Brain microvascular endothelial cell (primary cell): ENCODE results near the gene EXD2.
"Not testable (repeated sequence)": the region's sequence is repeated elsewhere in the genome, so short reads cannot be mapped to it uniquely, and the experiment has no call there.

Source experiments
- DNase-seq: peaks from one replicate; pipeline ENCODE4 v3.0.0-alpha.2; 2020
- H3K27ac ChIP-seq: fragments of 250-450 bp; sonication (Bioruptor Pico); 2 replicates; pipeline ENCODE4 v1.5.1; 2020; ENCODE audit warnings: mild to moderate bottlenecking, moderate library complexity
- H3K27me3 ChIP-seq: fragments of 250-450 bp; sonication (Bioruptor Pico); replicated peaks from 2 replicates; pipeline ENCODE4 v1.5.1; 2020; ENCODE audit warnings: mild to moderate bottlenecking
- H3K36me3 ChIP-seq: fragments of 250-450 bp; sonication (Bioruptor Pico); replicated peaks from 2 replicates; pipeline ENCODE4 v1.5.1; 2020; ENCODE audit warnings: mild to moderate bottlenecking
- H3K4me3 ChIP-seq: 2 replicates; pipeline ENCODE4 v1.5.1; 2011; ENCODE audit warnings: low read depth, mild to moderate bottlenecking, control low read depth, low read length, moderate library complexity
- CTCF ChIP-seq: IDR thresholded peaks from 2 replicates; pipeline ENCODE4 v1.5.1; 2011; ENCODE audit warnings: low read depth, mild to moderate bottlenecking, moderate library complexity, low read length, control low read depth, inconsistent platforms; ENCODE audit errors: missing control alignments
- in situ Hi-C: cut with HindIII; loops from 2 replicates; pipeline ENCODE4 v1.10.0; 2017; ENCODE audit warnings: low sequenced_read_pairs, low pct_ligation_motif_present

The EXD2 gene

GRCh38 chr14:69270097-69270496 lies 78.8 kb downstream of the EXD2 start:
- Histone ChIP-seq H3K4me3 (no peak overlapping the region), H3K27ac (no peak overlapping the region), H3K36me3 (no peaks in the 10 kb centered on the region), H3K27me3 (no peaks in the 10 kb centered on the region)
- no peak for DNase-seq
- no peak for TF ChIP-seq CTCF
- in situ Hi-C loops: no loop called here

DNA sequence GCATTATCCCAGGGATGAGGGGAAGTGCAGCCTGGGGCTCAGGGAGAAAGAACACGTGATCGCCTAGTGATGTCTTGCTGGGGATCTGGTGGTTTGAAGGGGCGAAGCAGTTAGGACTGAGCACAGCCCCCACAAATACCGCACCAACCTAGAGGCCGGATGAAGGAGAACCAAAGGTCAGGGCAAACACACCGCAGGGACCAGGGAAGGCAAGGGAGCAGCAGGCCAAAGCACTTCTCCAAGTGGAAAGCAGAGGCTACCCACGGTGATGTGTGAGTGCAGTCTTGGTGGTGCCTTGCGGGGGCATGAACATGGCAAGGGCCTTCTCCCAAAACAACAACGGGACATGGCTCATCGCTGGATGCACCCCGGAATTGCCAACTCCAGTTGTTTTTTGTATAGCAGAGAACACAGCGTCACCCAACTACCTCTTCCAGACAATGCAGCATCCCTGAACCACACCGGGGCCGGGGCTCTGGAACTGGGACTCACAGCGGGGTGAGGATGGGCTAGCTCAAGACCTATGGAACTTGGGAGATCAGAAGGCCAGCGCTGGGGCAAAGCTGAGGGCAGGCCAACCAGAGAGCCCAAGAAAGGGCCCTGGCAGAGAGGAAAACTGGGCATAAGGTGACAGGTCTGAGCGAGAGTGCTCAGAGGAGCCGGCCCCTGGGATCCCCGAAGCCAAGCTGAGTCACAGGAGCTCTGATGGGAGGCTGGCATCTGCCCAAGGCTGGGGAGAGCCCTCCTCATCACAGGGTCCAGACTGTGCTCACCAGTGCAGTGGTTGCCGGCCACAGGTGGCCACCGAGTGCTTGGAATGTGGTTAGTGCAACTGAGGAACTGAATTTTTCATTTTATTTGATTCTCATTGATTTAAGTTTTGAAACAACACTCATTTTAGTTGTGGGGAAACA lies 79.8 kb downstream of the EXD2 start:
- no peak for TF ChIP-seq CTCF
- Histone ChIP-seq H3K27ac (no peak overlapping the region), H3K36me3 (no peaks in the 10 kb centered on the region), H3K27me3 (no peaks in the 10 kb centered on the region), H3K4me3 (no peak overlapping the region)
- DNase-seq: peak; percentile 15
- in situ Hi-C loops: no loop called here

DNA sequence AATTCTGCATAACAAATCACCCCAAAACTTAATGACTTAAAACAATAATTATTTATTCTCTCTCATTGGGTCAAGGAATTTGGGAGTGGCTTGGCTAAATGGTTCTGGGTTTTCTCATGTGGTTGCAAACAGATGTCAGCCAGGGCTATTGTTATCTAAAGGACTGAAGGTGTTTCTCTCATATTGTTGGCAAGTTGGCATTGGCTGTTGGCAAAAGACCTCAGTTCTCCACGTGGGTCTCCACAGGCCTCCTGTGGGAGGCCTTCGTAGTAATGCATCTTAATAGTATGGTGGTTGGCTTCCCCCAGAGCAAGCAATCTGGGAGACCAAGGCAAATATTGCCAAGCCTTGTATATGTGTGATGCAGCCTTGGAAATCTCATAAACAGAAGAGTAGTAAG lies 83.0 kb downstream of the EXD2 start:
- Histone ChIP-seq H3K4me3 (no peak overlapping the region), H3K27ac (no peak overlapping the region), H3K36me3 (no peaks in the 10 kb centered on the region), H3K27me3 (no peaks in the 10 kb centered on the region)
- in situ Hi-C loops: no loop called here
- TF ChIP-seq CTCF: no peak
- no peak for DNase-seq

GRCh38 chr14:69275331-69275730 lies 84.0 kb downstream of the EXD2 start:
- Histone ChIP-seq H3K27ac (no peak overlapping the region), H3K36me3 (no peaks in the 10 kb centered on the region), H3K4me3 (no peak overlapping the region), H3K27me3 (no peaks in the 10 kb centered on the region)
- no peak for TF ChIP-seq CTCF
- in situ Hi-C loops: no loop called here
- DNase-seq: no peak

GRCh38 chr14:69277356-69277755 lies 86.1 kb downstream of the EXD2 start:
- H3K36me3 ChIP-seq, H3K27me3 ChIP-seq, H3K27ac ChIP-seq, H3K4me3 ChIP-seq, DNase-seq, in situ Hi-C loops: not testable (repeated sequence)

- DNase-seq: no peak
- no peak for TF ChIP-seq CTCF
- no peaks in the 10 kb centered on the region for H3K27me3 ChIP-seq
- no peak overlapping the region for H3K27ac ChIP-seq
- H3K36me3 ChIP-seq: no peaks in the 10 kb centered on the region
- in situ Hi-C loops: no loop called here
- H3K4me3 ChIP-seq: no peak overlapping the region
These were observed 89.5 kb downstream of the EXD2 start for GRCh38 chr14:69280746-69281291.
